Large intestine (tissue), 3 donors: ENCODE measurements around the gene PCDHGC5. TPM values are rescaled to one million over a fixed set of nuclear protein-coding genes. Genes with fewer than 3 reads are reported as not detected.

Experiments used
- DNase-seq, 2 donors: peaks; one replicate each; pipeline versions ENCODE4 v3.0.0 to v3.0.0-alpha.2; 2013
- H3K27ac ChIP-seq: one replicate; pipeline ENCODE4 v1.5.1; 2013; ENCODE audit warnings: low read length
- H3K27me3 ChIP-seq: 2 replicates; pipeline ENCODE4 v1.6.1; 2013; ENCODE audit warnings: low read length; ENCODE audit not compliant: control insufficient read depth, insufficient read depth
- H3K36me3 ChIP-seq: 2 replicates; pipeline ENCODE4 v1.6.1; 2013; ENCODE audit warnings: low read length; ENCODE audit not compliant: control insufficient read depth, insufficient read depth
- H3K4me1 ChIP-seq: one replicate; pipeline ENCODE4 v1.6.1; 2013; ENCODE audit warnings: low read length; ENCODE audit not compliant: control insufficient read depth, insufficient read depth
- H3K4me3 ChIP-seq: one replicate; pipeline ENCODE4 v1.5.1; 2013; ENCODE audit warnings: low read length
- H3K9me3 ChIP-seq: one replicate; pipeline ENCODE4 v1.6.1; 2013; ENCODE audit warnings: mild to moderate bottlenecking, low read depth, low read length, moderate library complexity; ENCODE audit not compliant: control insufficient read depth
- WGBS: methylation state at CpG from one replicate; pipeline ENCODE4 v1.1.5; 2013; ENCODE audit warnings: low lambda C conversion rate; ENCODE audit not compliant: insufficient coverage; 5-methylcytosine and 5-hydroxymethylcytosine counted together
- polyA plus RNA-seq: library from polyadenylated mRNA; unstranded; fragments of 120-200 nt; gene quantifications from one replicate; pipeline ENCODE4 v1.2.1, GENCODE V29; 2013

Gene PCDHGC5
- polyA plus RNA-seq, 1 donor = 0.39 TPM

DNA sequence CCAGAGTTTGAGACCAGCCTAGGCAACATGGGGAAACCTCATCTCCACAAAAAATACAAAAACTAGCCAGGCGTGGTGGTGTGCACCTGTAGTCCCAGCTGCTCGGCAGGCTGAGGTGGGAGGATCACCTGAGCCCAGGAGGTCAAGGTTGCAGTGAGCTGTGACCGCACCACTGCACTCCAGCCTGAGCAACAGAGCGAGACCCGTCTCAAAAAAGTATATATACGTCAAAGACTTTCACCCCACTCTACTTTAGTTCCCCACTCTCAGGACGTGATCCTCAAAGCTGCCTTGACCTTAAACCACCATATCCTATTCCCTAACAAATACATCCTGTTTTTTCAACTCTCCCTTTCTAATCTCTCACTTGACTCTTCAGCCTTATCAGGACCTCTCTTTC is 41.0 kb downstream of the PCDHGC5 start:
- H3K27me3 ChIP-seq = no peaks in the 10 kb centered on the region
- 83% methylated on average over 1 of the region's 7 CpGs for WGBS
- no peak overlapping the region for H3K4me3 ChIP-seq
- H3K27ac ChIP-seq = no peak overlapping the region
- no peak for DNase-seq
- no peaks in the 10 kb centered on the region for H3K9me3 ChIP-seq
- H3K36me3 ChIP-seq = peaks cover 71% of the 10 kb centered on the region
- peaks cover 12% of the 10 kb centered on the region for H3K4me1 ChIP-seq

- Histone ChIP-seq H3K9me3 (no peaks in the 10 kb centered on the region), H3K36me3 (peaks cover 53% of the 10 kb centered on the region), H3K27ac (no peak overlapping the region), H3K4me1 (no peaks in the 10 kb centered on the region), H3K4me3 (no peak overlapping the region), H3K27me3 (no peaks in the 10 kb centered on the region)
- DNase-seq = no peak
- WGBS = no CpG with 5 or more reads among the region's 1 CpG
These were observed 43.8 kb downstream of the PCDHGC5 start for GRCh38 chr5:141532726-141533125.

GRCh38 chr5:141533897-141534296 is 45.0 kb downstream of the PCDHGC5 start:
- H3K27ac ChIP-seq = no peak overlapping the region
- H3K9me3 ChIP-seq = no peaks in the 10 kb centered on the region
- no CpG with 5 or more reads among the region's 1 CpG for WGBS
- no peak for DNase-seq
- H3K4me1 ChIP-seq = no peaks in the 10 kb centered on the region
- H3K4me3 ChIP-seq = no peak overlapping the region
- H3K27me3 ChIP-seq = no peaks in the 10 kb centered on the region
- peaks cover 43% of the 10 kb centered on the region for H3K36me3 ChIP-seq

- Histone ChIP-seq H3K4me1 (no peaks in the 10 kb centered on the region), H3K9me3 (no peaks in the 10 kb centered on the region), H3K27me3 (no peaks in the 10 kb centered on the region), H3K27ac (no peak overlapping the region), H3K4me3 (no peak overlapping the region), H3K36me3 (peaks cover 36% of the 10 kb centered on the region)
- no peak for DNase-seq
- WGBS = 100% methylated on average over 1 of the region's 4 CpGs
These were observed 45.8 kb downstream of the PCDHGC5 start for GRCh38 chr5:141534492-141535213.

Other genes with a start within 250 kb of the PCDHGC5 start
- 3.0 TPM for gene PCDHB15, start 243.7 kb upstream of the PCDHGC5 start, polyA plus RNA-seq
- 0.04 TPM for gene SLC25A2, start 185.0 kb upstream of the PCDHGC5 start, polyA plus RNA-seq
- 88.9 TPM for gene TAF7, start 168.3 kb upstream of the PCDHGC5 start, polyA plus RNA-seq
- gene PCDHGA1, start 158.6 kb upstream of the PCDHGC5 start, polyA plus RNA-seq = 0.30 TPM
- 1.3 TPM for gene PCDHGA2, start 150.3 kb upstream of the PCDHGC5 start, polyA plus RNA-seq
- gene PCDHGA3, start 145.3 kb upstream of the PCDHGC5 start, polyA plus RNA-seq = 0.96 TPM
- 0.52 TPM for gene PCDHGB1, start 139.0 kb upstream of the PCDHGC5 start, polyA plus RNA-seq
- gene PCDHGA4, start 134.1 kb upstream of the PCDHGC5 start, polyA plus RNA-seq = 0.79 TPM
- 1.0 TPM for gene PCDHGB2, start 129.1 kb upstream of the PCDHGC5 start, polyA plus RNA-seq
- 1.5 TPM for gene PCDHGA5, start 124.9 kb upstream of the PCDHGC5 start, polyA plus RNA-seq
- gene PCDHGB3, start 118.8 kb upstream of the PCDHGC5 start, polyA plus RNA-seq = 0.85 TPM
- 1.9 TPM for gene PCDHGA6, start 115.2 kb upstream of the PCDHGC5 start, polyA plus RNA-seq
- 0.69 TPM for gene PCDHGA7, start 106.3 kb upstream of the PCDHGC5 start, polyA plus RNA-seq
- 1.4 TPM for gene PCDHGB4, start 101.4 kb upstream of the PCDHGC5 start, polyA plus RNA-seq
- 0.19 TPM for gene PCDHGA8, start 96.4 kb upstream of the PCDHGC5 start, polyA plus RNA-seq
- 1.8 TPM for gene PCDHGB5, start 91.1 kb upstream of the PCDHGC5 start, polyA plus RNA-seq
- 1.9 TPM for gene PCDHGA9, start 86.3 kb upstream of the PCDHGC5 start, polyA plus RNA-seq
- gene PCDHGB6, start 81.1 kb upstream of the PCDHGC5 start, polyA plus RNA-seq = 2.9 TPM
- gene PCDHGA10, start 76.1 kb upstream of the PCDHGC5 start, polyA plus RNA-seq = 2.1 TPM
- 3.6 TPM for gene PCDHGB7, start 71.4 kb upstream of the PCDHGC5 start, polyA plus RNA-seq
- 1.4 TPM for gene PCDHGA11, start 68.0 kb upstream of the PCDHGC5 start, polyA plus RNA-seq
- gene PCDHGA12, start 58.6 kb upstream of the PCDHGC5 start, polyA plus RNA-seq = 0.81 TPM
- gene PCDHGC3, start 13.1 kb upstream of the PCDHGC5 start, polyA plus RNA-seq = 30.4 TPM
- gene PCDHGC4, start 4.1 kb upstream of the PCDHGC5 start, polyA plus RNA-seq = 1.7 TPM
- 89.4 TPM for gene DIAPH1, start 129.9 kb downstream of the PCDHGC5 start, polyA plus RNA-seq
- 71.5 TPM for gene HDAC3, start 147.8 kb downstream of the PCDHGC5 start, polyA plus RNA-seq
- gene RELL2, start 147.9 kb downstream of the PCDHGC5 start, polyA plus RNA-seq = 2.0 TPM
- gene FCHSD1, start 162.3 kb downstream of the PCDHGC5 start, polyA plus RNA-seq = 21.4 TPM
- gene ARAP3, start 193.1 kb downstream of the PCDHGC5 start, polyA plus RNA-seq = 17.5 TPM